Measurements from ENCODE around the gene ARHGAP24. TPM values are rescaled to one million over a fixed set of nuclear protein-coding genes. Genes with fewer than 3 reads are reported as not detected.

The ARHGAP24 gene
- total and polyA plus RNA-seq, 2 of the 13 experiments (the other 11 are each of a cell fraction or from before 2014, with no cell fraction given), result 0.07 to 0.55 TPM

GRCh38 chr4:85474818-85475630, at the start of gene ARHGAP24 (continued):
- TF ChIP-seq ZNF644 (CRISPR knock-in tag; IDR thresholded peaks at IDR 0.05; ENCODE audit: low read depth) (peak; percentile 74), ZNF567 (CRISPR knock-in tag; IDR thresholded peaks at IDR 0.05; ENCODE audit: borderline replicate concordance) (no peak), GLI4 (CRISPR knock-in tag; IDR thresholded peaks at IDR 0.05; ENCODE audit: borderline replicate concordance) (no peak), DZIP1 (CRISPR knock-in tag; IDR thresholded peaks at IDR 0.05) (no peak), ZNF264 (CRISPR knock-in tag; IDR thresholded peaks at IDR 0.05) (0 out of 2 replicates have a peak, but pooled peaks have one; percentile 50), REXO4 (CRISPR knock-in tag; IDR thresholded peaks at IDR 0.05; ENCODE audit: borderline replicate concordance) (no peak), FOXO1 (CRISPR knock-in tag; IDR thresholded peaks at IDR 0.05) (peak; percentile 66; the same call in 1 of the 2 replicates), HIVEP1 (CRISPR knock-in tag; IDR thresholded peaks at IDR 0.05) (peak; percentile 76; the same call in 1 of the 2 replicates), NFE2L1 (CRISPR knock-in tag; IDR thresholded peaks at IDR 0.05; ENCODE audit: borderline replicate concordance) (no peak), JUN (CRISPR knock-in tag; IDR thresholded peaks at IDR 0.05) (no peak), TFAP4 (IDR thresholded peaks at IDR 0.05; ENCODE audit: borderline replicate concordance, low read depth) (no peak; the same call in 1 of the 2 replicates), MYPOP (CRISPR knock-in tag; IDR thresholded peaks at IDR 0.05) (peak; percentile 81; the same call in 1 of the 2 replicates), HOXA5 (CRISPR knock-in tag; IDR thresholded peaks at IDR 0.05) (peak; percentile 45; the same call in 1 of the 2 replicates), ZFP41 (CRISPR knock-in tag; IDR thresholded peaks at IDR 0.05; ENCODE audit: borderline replicate concordance) (no peak), EZH2 (conservative IDR thresholded peaks at IDR 0.05; ENCODE audit: low read depth, low read length) (no peak), SAP130 (CRISPR knock-in tag; IDR thresholded peaks at IDR 0.05; ENCODE audit: low read depth) (peak; percentile 68), DR1 (CRISPR knock-in tag; IDR thresholded peaks at IDR 0.05) (0 out of 2 replicates have a peak, but pooled peaks have one; percentile 49), HNF4G (IDR thresholded peaks at IDR 0.05; ENCODE audit: borderline replicate concordance, low read depth, low read length) (peak; percentile 6; the same call in 1 of the 2 replicates), HNF4G (CRISPR knock-in tag; IDR thresholded peaks at IDR 0.05; ENCODE audit: borderline replicate concordance, low read depth) (no peak), ZNF329 (CRISPR knock-in tag; IDR thresholded peaks at IDR 0.05; ENCODE audit: low read depth) (0 out of 2 replicates have a peak, but pooled peaks have one; percentile 25), SCMH1 (CRISPR knock-in tag; IDR thresholded peaks at IDR 0.05; ENCODE audit: borderline replicate concordance) (no peak)

Data from HepG2 (cell line).